Sigmoid colon (tissue), 7 donors: ENCODE measurements around the gene RBM26. TPM values are rescaled to one million over a fixed set of nuclear protein-coding genes. Genes with fewer than 3 reads are reported as not detected.

Experiments
- DNase-seq: peaks from one replicate; pipeline ENCODE4 v3.0.0-alpha.2; 2019
- H3K27ac ChIP-seq, 4 donors: fragments of 200-600 bp; sonication (generic); one replicate each; pipeline ENCODE4 v1.5.1; 2016 to 2019; ENCODE audit warnings: mild to moderate bottlenecking in 1 of 4
- H3K27me3 ChIP-seq, 3 donors: fragments of 200-600 bp; sonication (generic); one replicate each; pipeline ENCODE4 v1.5.1; 2019; ENCODE audit warnings: mild to moderate bottlenecking in 1 of 3
- H3K36me3 ChIP-seq, 4 donors: fragments of 200-600 bp; sonication (generic); one replicate each; pipeline ENCODE4 v1.5.1; 2016 to 2019
- H3K4me1 ChIP-seq, 4 donors: fragments of 200-600 bp; sonication (generic); one replicate each; pipeline ENCODE4 v1.5.1; 2017 to 2019
- H3K4me3 ChIP-seq, 4 donors: fragments of 200-600 bp; sonication (generic); one replicate each; pipeline ENCODE4 v1.5.1; 2017 to 2019; ENCODE audit warnings: mild to moderate bottlenecking in 2 of 4, moderate library complexity in 1 of 4
- H3K9me3 ChIP-seq, 4 donors: fragments of 200-600 bp in 3 of 4; sonication (generic) in 3 of 4; one replicate each; pipeline versions ENCODE4 v1.5.1 to v1.6.1; 2013 to 2019
- CTCF ChIP-seq, 4 experiments: fragments of 450-650 bp in 3 of 4; fragments of 200-600 bp in 1 of 4; IDR thresholded peaks; one replicate each; pipeline ENCODE4 v1.5.1; 2016 to 2019; ENCODE audit warnings: antibody characterized with exemption in 4 of 4, mild to moderate bottlenecking in 3 of 4, moderate library complexity in 2 of 4
- EP300 ChIP-seq, 4 donors: sonication (generic); formaldehyde crosslinking; IDR thresholded peaks; one replicate each; pipeline ENCODE4 v1.6.1; 2017; ENCODE audit warnings: antibody characterized with exemption in 4 of 4
- POLR2A ChIP-seq, 2 donors: fragments of 450-650 bp; IDR thresholded peaks; one replicate each; pipeline ENCODE4 v1.6.1; 2016; ENCODE audit warnings: antibody characterized with exemption in 2 of 2, mild to moderate bottlenecking in 2 of 2, moderate library complexity in 2 of 2
- POLR2AphosphoS5 ChIP-seq, 4 donors: sonication (generic); formaldehyde crosslinking; IDR thresholded peaks; one replicate each; pipeline ENCODE4 v1.6.1; 2017; ENCODE audit warnings: antibody characterized with exemption in 4 of 4
- WGBS, 2 donors: extraction: QIAGEN DNeasy Blood & Tissue Kit; methylation state at CpG; one replicate each; pipeline ENCODE4 v1.1.7; 2013; 5-methylcytosine and 5-hydroxymethylcytosine counted together
- intact Hi-C: fragments of 100-400 bp; cut with DNase I; formaldehyde crosslinking; loops from one replicate; pipeline ENCODE4 v1.15.1; 2023
- polyA plus RNA-seq, 3 donors: library from polyadenylated mRNA; stranded (reverse); fragments of 200-250 nt; gene quantifications; one replicate each; pipeline ENCODE4 v1.2.3, GENCODE V29; 2013
- total RNA-seq, 4 donors: library from RNA; depleted of rRNA; stranded (reverse); fragments of >200 nt; gene quantifications; one replicate each; pipeline ENCODE4 v1.1.0, GENCODE V29; 2016
- donor health status: healthy with polysubstance abuse.
- donor health status: Bipolar disorder and iron deficiency.
- donor health status: healthy.

RBM26 gene
- total and polyA plus RNA-seq, 7 donors = 4.8 to 47.4 (median 29.6) TPM

- TF ChIP-seq POLR2A (IDR thresholded peaks at IDR 0.05) (no peak), CTCF (IDR thresholded peaks at IDR 0.05) (no peak), EP300 (IDR thresholded peaks at IDR 0.05) (no peak), POLR2AphosphoS5 (IDR thresholded peaks at IDR 0.05) (no peak)
- H3K27ac ChIP-seq = no peak overlapping the region
- WGBS, 2 donors = 49 to 72% methylated on average over 1 of the region's 1 CpG
- peaks cover 0 to 34% (median 20%) of the 10 kb centered on the region in 4 donors for H3K4me1 ChIP-seq
- intact Hi-C loops = no loop called here
- no peak for DNase-seq
- H3K9me3 ChIP-seq = no peaks in the 10 kb centered on the region
- no peak overlapping the region for H3K4me3 ChIP-seq
- no peaks in the 10 kb centered on the region for H3K36me3 ChIP-seq
- no peaks in the 10 kb centered on the region for H3K27me3 ChIP-seq
Measured at GRCh38 chr13:79385694-79386093, 20.4 kb downstream of the RBM26 start.

- intact Hi-C loops = no loop called here
- TF ChIP-seq EP300 (IDR thresholded peaks at IDR 0.05) (no peak), POLR2AphosphoS5 (IDR thresholded peaks at IDR 0.05) (no peak), POLR2A (IDR thresholded peaks at IDR 0.05) (no peak), CTCF (IDR thresholded peaks at IDR 0.05) (no peak)
- H3K27me3 ChIP-seq = no peaks in the 10 kb centered on the region
- H3K36me3 ChIP-seq = no peaks in the 10 kb centered on the region
- WGBS, 2 donors = 74 to 83% methylated on average over 5 of the region's 5 CpGs
- DNase-seq = no peak
- H3K27ac ChIP-seq = no peak overlapping the region
- no peaks in the 10 kb centered on the region for H3K9me3 ChIP-seq
- peaks cover 0 to 32% (median 20%) of the 10 kb centered on the region in 4 donors for H3K4me1 ChIP-seq
- no peak overlapping the region for H3K4me3 ChIP-seq
Measured at GRCh38 chr13:79384022-79384610, 21.9 kb downstream of the RBM26 start.

- 3 to 6% methylated on average over 1 of the region's 1 CpG for WGBS, 2 donors
- no peak for TF ChIP-seq POLR2AphosphoS5 (IDR thresholded peaks at IDR 0.05)
- TF ChIP-seq CTCF (IDR thresholded peaks at IDR 0.05) = no peak
- TF ChIP-seq EP300 (IDR thresholded peaks at IDR 0.05) = no peak
- no peak for TF ChIP-seq POLR2A (IDR thresholded peaks at IDR 0.05)
Measured at GRCh38 chr13:79382545-79383275, 23.3 kb downstream of the RBM26 start.

GRCh38 chr13:79380997-79381396 is 25.1 kb downstream of the RBM26 start:
- Histone ChIP-seq H3K4me3 (no peak overlapping the region), H3K36me3 (peaks cover 12 to 23% (median 16%) of the 10 kb centered on the region in 4 donors), H3K27ac (no peak overlapping the region), H3K27me3 (no peaks in the 10 kb centered on the region), H3K9me3 (no peaks in the 10 kb centered on the region), H3K4me1 (peaks cover 0 to 22% (median 11%) of the 10 kb centered on the region in 4 donors)
- 12 to 65% methylated on average over 1 of the region's 1 CpG for WGBS, 2 donors
- intact Hi-C loops = no loop called here
- no peak for TF ChIP-seq POLR2A (IDR thresholded peaks at IDR 0.05)
- DNase-seq = no peak

More at GRCh38 chr13:79382545-79383275, 23.3 kb downstream of the RBM26 start:
- H3K4me1 ChIP-seq = peaks cover 0 to 32% (median 19%) of the 10 kb centered on the region in 4 donors
- H3K27ac ChIP-seq = no peak overlapping the region
- no peaks in the 10 kb centered on the region for H3K27me3 ChIP-seq
- peaks cover 0 to 5% (median 2%) of the 10 kb centered on the region in 4 donors for H3K36me3 ChIP-seq
- H3K9me3 ChIP-seq = no peaks in the 10 kb centered on the region
- no peak overlapping the region for H3K4me3 ChIP-seq
- intact Hi-C loops = no loop called here
- no peak for DNase-seq

- WGBS, 2 donors = 94 to 95% methylated on average over 5 of the region's 5 CpGs
Measured at GRCh38 chr13:79379274-79379673, 26.8 kb downstream of the RBM26 start.

More at GRCh38 chr13:79379274-79379673, 26.8 kb downstream of the RBM26 start:
- H3K9me3 ChIP-seq = no peaks in the 10 kb centered on the region
- TF ChIP-seq POLR2AphosphoS5 (IDR thresholded peaks at IDR 0.05) (no peak), EP300 (IDR thresholded peaks at IDR 0.05) (no peak), CTCF (IDR thresholded peaks at IDR 0.05) (no peak), POLR2A (IDR thresholded peaks at IDR 0.05) (no peak)
- H3K36me3 ChIP-seq = peaks cover 15 to 35% (median 21%) of the 10 kb centered on the region in 4 donors
- peaks cover 0 to 17% (median 4%) of the 10 kb centered on the region in 4 donors for H3K4me1 ChIP-seq
- no peak for DNase-seq
- no peak overlapping the region for H3K4me3 ChIP-seq
- no peak overlapping the region for H3K27ac ChIP-seq
- intact Hi-C loops = no loop called here
- H3K27me3 ChIP-seq = no peaks in the 10 kb centered on the region
